ENCODE measurements around the gene DSC1.
"Not testable (repeated sequence)": the region's sequence is repeated elsewhere in the genome, so short reads cannot be mapped to it uniquely, and the experiment has no call there.

Gene DSC1

GRCh38 chr18:31134988-31135529, 27.6 kb downstream of the DSC1 start:
- TF ChIP-seq CTCF (IDR thresholded peaks at IDR 0.05; ENCODE audit: borderline replicate concordance, insufficient read depth, low read depth, low read length): no peak
- H3K4me3 ChIP-seq (ENCODE audit: low read depth, low read length): no peak overlapping the region

- H3K4me3 ChIP-seq (ENCODE audit: low read depth, low read length): no peak overlapping the region
- TF ChIP-seq CTCF (IDR thresholded peaks at IDR 0.05; ENCODE audit: borderline replicate concordance, insufficient read depth, low read depth, low read length): no peak
Observed at GRCh38 chr18:31129398-31130115, 33.1 kb downstream of the DSC1 start.

GRCh38 chr18:31125878-31126277, 36.8 kb downstream of the DSC1 start:
- TF ChIP-seq CTCF (IDR thresholded peaks at IDR 0.05; ENCODE audit: borderline replicate concordance, insufficient read depth, low read depth, low read length): no peak

GRCh38 chr18:31123125-31123524, 39.5 kb downstream of the DSC1 start:
- not testable (repeated sequence) for H3K4me3 ChIP-seq (ENCODE audit: low read depth, low read length)

More at GRCh38 chr18:31125878-31126277, 36.8 kb downstream of the DSC1 start:
- no peak overlapping the region for H3K4me3 ChIP-seq (ENCODE audit: low read depth, low read length)

GRCh38 chr18:31120594-31120993, 42.1 kb downstream of the DSC1 start:
- no peak for TF ChIP-seq CTCF (IDR thresholded peaks at IDR 0.05; ENCODE audit: borderline replicate concordance, insufficient read depth, low read depth, low read length)
- H3K4me3 ChIP-seq (ENCODE audit: low read depth, low read length): no peak overlapping the region

- TF ChIP-seq CTCF (IDR thresholded peaks at IDR 0.05; ENCODE audit: borderline replicate concordance, insufficient read depth, low read depth, low read length): no peak
- H3K4me3 ChIP-seq (ENCODE audit: low read depth, low read length): no peak overlapping the region
Observed at GRCh38 chr18:31116853-31117595, 45.6 kb downstream of the DSC1 start.

GRCh38 chr18:31112804-31113203, 49.9 kb downstream of the DSC1 start:
- no peak overlapping the region for H3K4me3 ChIP-seq (ENCODE audit: low read depth, low read length)
- no peak for TF ChIP-seq CTCF (IDR thresholded peaks at IDR 0.05; ENCODE audit: borderline replicate concordance, insufficient read depth, low read depth, low read length)

Data from GM12875 (cell line).